DOHH2 (cell line): ENCODE data around the gene SGCD.

Experiments
- EZH2phosphoT487 ChIP-seq: fragments of 200-600 bp; sonication (generic); IDR thresholded peaks from 2 replicates; pipeline ENCODE4 v1.6.1; 2017; ENCODE audit warnings: borderline replicate concordance, mild to moderate bottlenecking, antibody characterized with exemption, low read length, moderate library complexity, mixed read lengths
- TF ChIP-seq, protein P1 (sequence below): fragments of 200-600 bp; sonication (generic); IDR thresholded peaks from one replicate; pipeline ENCODE4 v1.5.1; 2014; ENCODE audit warnings: antibody characterized with exemption, mild to moderate bottlenecking, low read depth, low read length; ENCODE audit not compliant: poor library complexity, severe bottlenecking

DNA sequence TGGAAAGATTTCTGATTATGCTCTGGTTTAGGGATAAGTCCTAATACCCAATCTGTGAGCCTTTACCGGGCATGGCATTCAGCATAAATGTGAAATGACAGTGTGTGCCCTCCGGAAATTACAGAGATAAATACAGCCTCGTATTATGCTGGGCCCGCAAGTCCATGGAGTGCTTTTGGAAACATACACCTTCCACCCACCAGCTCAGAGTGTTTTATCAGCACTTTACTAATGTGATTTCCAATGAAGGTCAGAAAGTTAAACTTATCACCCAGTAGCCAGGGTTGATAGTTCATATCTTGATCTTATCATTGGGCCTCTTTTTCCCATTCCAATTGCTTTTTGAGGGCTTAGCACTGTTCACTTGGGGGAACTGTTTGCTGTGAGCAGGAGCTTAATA is 94.8 kb downstream of the SGCD start:
- TF ChIP-seq, protein P1, sequence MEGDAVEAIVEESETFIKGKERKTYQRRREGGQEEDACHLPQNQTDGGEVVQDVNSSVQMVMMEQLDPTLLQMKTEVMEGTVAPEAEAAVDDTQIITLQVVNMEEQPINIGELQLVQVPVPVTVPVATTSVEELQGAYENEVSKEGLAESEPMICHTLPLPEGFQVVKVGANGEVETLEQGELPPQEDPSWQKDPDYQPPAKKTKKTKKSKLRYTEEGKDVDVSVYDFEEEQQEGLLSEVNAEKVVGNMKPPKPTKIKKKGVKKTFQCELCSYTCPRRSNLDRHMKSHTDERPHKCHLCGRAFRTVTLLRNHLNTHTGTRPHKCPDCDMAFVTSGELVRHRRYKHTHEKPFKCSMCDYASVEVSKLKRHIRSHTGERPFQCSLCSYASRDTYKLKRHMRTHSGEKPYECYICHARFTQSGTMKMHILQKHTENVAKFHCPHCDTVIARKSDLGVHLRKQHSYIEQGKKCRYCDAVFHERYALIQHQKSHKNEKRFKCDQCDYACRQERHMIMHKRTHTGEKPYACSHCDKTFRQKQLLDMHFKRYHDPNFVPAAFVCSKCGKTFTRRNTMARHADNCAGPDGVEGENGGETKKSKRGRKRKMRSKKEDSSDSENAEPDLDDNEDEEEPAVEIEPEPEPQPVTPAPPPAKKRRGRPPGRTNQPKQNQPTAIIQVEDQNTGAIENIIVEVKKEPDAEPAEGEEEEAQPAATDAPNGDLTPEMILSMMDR: no peak
- no peak for TF ChIP-seq EZH2phosphoT487
